Measurements from ENCODE around the gene ANP32A.

DNA sequence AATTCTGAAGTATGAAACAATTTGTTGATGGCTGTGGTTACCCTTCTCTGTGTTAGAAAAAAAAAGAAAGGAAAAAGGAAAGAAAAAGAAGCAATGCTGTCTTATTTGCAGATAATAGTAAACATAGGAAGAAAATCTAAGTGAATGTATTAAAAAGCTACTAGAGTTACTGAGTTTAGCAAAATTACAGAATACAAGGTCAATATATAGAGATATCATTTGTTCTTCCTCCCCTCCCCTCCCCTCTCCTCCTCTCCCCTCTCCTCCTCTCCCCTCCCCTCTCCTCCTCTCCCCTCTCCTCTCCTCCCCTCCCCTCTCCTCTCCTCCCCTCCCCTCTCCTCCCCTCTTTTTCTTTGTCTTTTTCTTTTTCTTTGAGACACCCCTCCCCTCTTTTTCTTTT lies 69.1 kb downstream of the ANP32A start:
- TF ChIP-seq, protein P1, sequence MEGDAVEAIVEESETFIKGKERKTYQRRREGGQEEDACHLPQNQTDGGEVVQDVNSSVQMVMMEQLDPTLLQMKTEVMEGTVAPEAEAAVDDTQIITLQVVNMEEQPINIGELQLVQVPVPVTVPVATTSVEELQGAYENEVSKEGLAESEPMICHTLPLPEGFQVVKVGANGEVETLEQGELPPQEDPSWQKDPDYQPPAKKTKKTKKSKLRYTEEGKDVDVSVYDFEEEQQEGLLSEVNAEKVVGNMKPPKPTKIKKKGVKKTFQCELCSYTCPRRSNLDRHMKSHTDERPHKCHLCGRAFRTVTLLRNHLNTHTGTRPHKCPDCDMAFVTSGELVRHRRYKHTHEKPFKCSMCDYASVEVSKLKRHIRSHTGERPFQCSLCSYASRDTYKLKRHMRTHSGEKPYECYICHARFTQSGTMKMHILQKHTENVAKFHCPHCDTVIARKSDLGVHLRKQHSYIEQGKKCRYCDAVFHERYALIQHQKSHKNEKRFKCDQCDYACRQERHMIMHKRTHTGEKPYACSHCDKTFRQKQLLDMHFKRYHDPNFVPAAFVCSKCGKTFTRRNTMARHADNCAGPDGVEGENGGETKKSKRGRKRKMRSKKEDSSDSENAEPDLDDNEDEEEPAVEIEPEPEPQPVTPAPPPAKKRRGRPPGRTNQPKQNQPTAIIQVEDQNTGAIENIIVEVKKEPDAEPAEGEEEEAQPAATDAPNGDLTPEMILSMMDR (IDR thresholded peaks at IDR 0.05): no peak
- TF ChIP-seq POLR2A (IDR thresholded peaks at IDR 0.05) (no peak), POLR2AphosphoS5 (IDR thresholded peaks at IDR 0.05) (no peak), EP300 (IDR thresholded peaks at IDR 0.05) (no peak)
